ENCODE measurements around the gene DONSON. TPM values are rescaled to one million over a fixed set of nuclear protein-coding genes. Genes with fewer than 3 reads are reported as not detected.

Gene DONSON
- total RNA-seq, 1 donor from 2014 or later: 11.7 TPM

DNA sequence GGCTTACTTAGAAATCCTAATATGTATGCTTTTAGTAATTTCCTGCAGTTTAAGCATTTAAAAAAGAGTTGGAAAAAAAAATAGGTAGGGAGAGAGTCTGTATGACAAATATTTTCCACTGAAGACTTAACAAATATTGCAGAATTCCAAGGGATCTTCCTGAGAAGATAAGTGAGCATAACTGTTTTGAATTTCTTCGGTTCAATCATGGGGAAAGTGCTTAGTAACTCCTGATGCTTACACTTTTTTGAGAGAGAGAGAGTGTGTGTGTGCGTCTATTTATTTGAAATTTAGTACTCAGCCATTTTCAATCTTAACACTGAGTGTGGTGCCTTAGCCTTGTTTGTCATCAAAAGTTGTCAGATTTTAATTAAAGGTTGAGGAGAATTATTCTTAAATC lies 27.1 kb downstream of the DONSON start:
- H3K27ac Mint-ChIP-seq (ENCODE audit: unreplicated experiment): peak overlapping the region; percentile 64

DNA sequence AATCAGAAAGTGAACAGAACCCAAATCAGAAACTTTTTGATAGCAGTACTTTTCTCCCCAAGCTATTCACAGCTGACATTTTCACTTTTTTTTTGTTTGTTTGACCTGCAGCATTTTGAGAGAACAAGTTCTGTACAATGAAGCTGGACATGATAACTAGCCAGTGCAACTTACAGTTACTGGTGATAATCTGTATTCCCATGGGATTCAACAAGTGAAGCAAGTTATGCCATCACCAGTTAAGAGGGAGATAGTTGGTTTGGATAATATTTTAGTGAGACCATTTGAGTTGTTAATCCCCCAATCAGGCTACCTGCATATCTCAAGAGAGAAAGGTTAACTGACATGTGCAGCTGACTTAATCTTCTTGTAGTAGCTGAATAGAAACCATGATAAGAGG lies 27.5 kb downstream of the DONSON start:
- FAIRE-seq: no peak
- Mint-ChIP-seq H3K9me3 (ENCODE audit: unreplicated experiment) (no peaks in the 10 kb centered on the region), H3K4me3 (ENCODE audit: unreplicated experiment) (no peak overlapping the region), H3K27me3 (ENCODE audit: low read depth, unreplicated experiment) (no peaks in the 10 kb centered on the region), H3K36me3 (ENCODE audit: low read depth, unreplicated experiment) (peaks cover 31% of the 10 kb centered on the region), H3K4me1 (ENCODE audit: low read depth, unreplicated experiment) (peaks cover 6% of the 10 kb centered on the region), H3K27ac (ENCODE audit: unreplicated experiment) (no peak overlapping the region)
- DNase-seq (ENCODE audit: low read depth): no peak
- Histone ChIP-seq H3K79me2 (ENCODE audit: insufficient read depth, low read length) (peaks cover 97% of the 10 kb centered on the region), H3K4me2 (ENCODE audit: low read length) (no peak overlapping the region), H3K27me3 (ENCODE audit: insufficient read depth, low read length) (no peaks in the 10 kb centered on the region), H4K20me1 (ENCODE audit: insufficient read depth, low read length) (peaks cover 75% of the 10 kb centered on the region), H3K36me3 (ENCODE audit: insufficient read depth, low read length) (peaks cover 58% of the 10 kb centered on the region), H3K4me3 (ENCODE audit: insufficient read depth, low read depth, low read length) (no peak overlapping the region), H3K9me3 (ENCODE audit: insufficient read depth, low read depth, low read length) (no peaks in the 10 kb centered on the region), H3K9ac (ENCODE audit: low read length) (no peak overlapping the region), H2AFZ (ENCODE audit: low read depth, low read length) (no peak overlapping the region), H3K4me1 (ENCODE audit: insufficient read depth, low read length) (no peaks in the 10 kb centered on the region), H3K27ac (ENCODE audit: low read depth, low read length) (no peak overlapping the region)
- TF ChIP-seq, protein P1, sequence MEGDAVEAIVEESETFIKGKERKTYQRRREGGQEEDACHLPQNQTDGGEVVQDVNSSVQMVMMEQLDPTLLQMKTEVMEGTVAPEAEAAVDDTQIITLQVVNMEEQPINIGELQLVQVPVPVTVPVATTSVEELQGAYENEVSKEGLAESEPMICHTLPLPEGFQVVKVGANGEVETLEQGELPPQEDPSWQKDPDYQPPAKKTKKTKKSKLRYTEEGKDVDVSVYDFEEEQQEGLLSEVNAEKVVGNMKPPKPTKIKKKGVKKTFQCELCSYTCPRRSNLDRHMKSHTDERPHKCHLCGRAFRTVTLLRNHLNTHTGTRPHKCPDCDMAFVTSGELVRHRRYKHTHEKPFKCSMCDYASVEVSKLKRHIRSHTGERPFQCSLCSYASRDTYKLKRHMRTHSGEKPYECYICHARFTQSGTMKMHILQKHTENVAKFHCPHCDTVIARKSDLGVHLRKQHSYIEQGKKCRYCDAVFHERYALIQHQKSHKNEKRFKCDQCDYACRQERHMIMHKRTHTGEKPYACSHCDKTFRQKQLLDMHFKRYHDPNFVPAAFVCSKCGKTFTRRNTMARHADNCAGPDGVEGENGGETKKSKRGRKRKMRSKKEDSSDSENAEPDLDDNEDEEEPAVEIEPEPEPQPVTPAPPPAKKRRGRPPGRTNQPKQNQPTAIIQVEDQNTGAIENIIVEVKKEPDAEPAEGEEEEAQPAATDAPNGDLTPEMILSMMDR (IDR thresholded peaks at IDR 0.05; ENCODE audit: insufficient read depth, low read depth, low read length): no peak
- TF ChIP-seq EZH2 (IDR thresholded peaks at IDR 0.05; ENCODE audit: insufficient read depth, low read length): no peak

More for the DNA sequence above, 27.1 kb downstream of the DONSON start:
- no peaks in the 10 kb centered on the region for H3K4me1 ChIP-seq (ENCODE audit: insufficient read depth, low read length)
- FAIRE-seq: peak; percentile 50
- H4K20me1 ChIP-seq (ENCODE audit: insufficient read depth, low read length): peaks cover 71% of the 10 kb centered on the region
- H3K9me3 Mint-ChIP-seq (ENCODE audit: unreplicated experiment): no peaks in the 10 kb centered on the region
- H2AFZ ChIP-seq (ENCODE audit: low read depth, low read length): no peak overlapping the region
- peak; percentile 57 for DNase-seq (ENCODE audit: low read depth)
- no peak overlapping the region for H3K4me3 Mint-ChIP-seq (ENCODE audit: unreplicated experiment)
- H3K4me2 ChIP-seq (ENCODE audit: low read length): no peak overlapping the region
- no peak overlapping the region for H3K4me3 ChIP-seq (ENCODE audit: insufficient read depth, low read depth, low read length)
- H3K9me3 ChIP-seq (ENCODE audit: insufficient read depth, low read depth, low read length): no peaks in the 10 kb centered on the region
- H3K9ac ChIP-seq (ENCODE audit: low read length): no peak overlapping the region
- H3K4me1 Mint-ChIP-seq (ENCODE audit: low read depth, unreplicated experiment): peaks cover 4% of the 10 kb centered on the region
- H3K36me3 ChIP-seq (ENCODE audit: insufficient read depth, low read length): peaks cover 56% of the 10 kb centered on the region
- H3K27ac ChIP-seq (ENCODE audit: low read depth, low read length): no peak overlapping the region
- H3K79me2 ChIP-seq (ENCODE audit: insufficient read depth, low read length): peaks cover 94% of the 10 kb centered on the region
- H3K36me3 Mint-ChIP-seq (ENCODE audit: low read depth, unreplicated experiment): peaks cover 28% of the 10 kb centered on the region
- H3K27me3 Mint-ChIP-seq (ENCODE audit: low read depth, unreplicated experiment): no peaks in the 10 kb centered on the region
- TF ChIP-seq, protein P1 (IDR thresholded peaks at IDR 0.05; ENCODE audit: insufficient read depth, low read depth, low read length): no peak
- no peak for TF ChIP-seq EZH2 (IDR thresholded peaks at IDR 0.05; ENCODE audit: insufficient read depth, low read length)
- H3K27me3 ChIP-seq (ENCODE audit: insufficient read depth, low read length): no peaks in the 10 kb centered on the region

GRCh38 chr21:33559813-33560212 lies 28.7 kb downstream of the DONSON start:
- Mint-ChIP-seq H3K4me1 (ENCODE audit: low read depth, unreplicated experiment) (peaks cover 7% of the 10 kb centered on the region), H3K27me3 (ENCODE audit: low read depth, unreplicated experiment) (no peaks in the 10 kb centered on the region), H3K9me3 (ENCODE audit: unreplicated experiment) (no peaks in the 10 kb centered on the region), H3K4me3 (ENCODE audit: unreplicated experiment) (no peak overlapping the region), H3K36me3 (ENCODE audit: low read depth, unreplicated experiment) (peaks cover 32% of the 10 kb centered on the region), H3K27ac (ENCODE audit: unreplicated experiment) (no peak overlapping the region)
- H3K27ac ChIP-seq (ENCODE audit: low read depth, low read length): no peak overlapping the region
- no peak overlapping the region for H3K4me2 ChIP-seq (ENCODE audit: low read length)
- no peaks in the 10 kb centered on the region for H3K4me1 ChIP-seq (ENCODE audit: insufficient read depth, low read length)
- TF ChIP-seq, protein P1 (IDR thresholded peaks at IDR 0.05; ENCODE audit: insufficient read depth, low read depth, low read length): no peak
- no peak for TF ChIP-seq EZH2 (IDR thresholded peaks at IDR 0.05; ENCODE audit: insufficient read depth, low read length)
- peaks cover 66% of the 10 kb centered on the region for H3K36me3 ChIP-seq (ENCODE audit: insufficient read depth, low read length)
- no peaks in the 10 kb centered on the region for H3K9me3 ChIP-seq (ENCODE audit: insufficient read depth, low read depth, low read length)
- H3K9ac ChIP-seq (ENCODE audit: low read length): no peak overlapping the region
- peaks cover 86% of the 10 kb centered on the region for H4K20me1 ChIP-seq (ENCODE audit: insufficient read depth, low read length)
- H3K79me2 ChIP-seq (ENCODE audit: insufficient read depth, low read length): peaks cover 96% of the 10 kb centered on the region
- H3K4me3 ChIP-seq (ENCODE audit: insufficient read depth, low read depth, low read length): no peak overlapping the region
- H2AFZ ChIP-seq (ENCODE audit: low read depth, low read length): no peak overlapping the region
- no peak for FAIRE-seq
- DNase-seq (ENCODE audit: low read depth): no peak
- H3K27me3 ChIP-seq (ENCODE audit: insufficient read depth, low read length): no peaks in the 10 kb centered on the region

Data from astrocyte (in vitro differentiated cells and primary cell).